DOHH2 (cell line): Measurements from ENCODE around the gene ZNF384.

Experiments used
- CTCF ChIP-seq: fragments of 200-600 bp; sonication (generic); IDR thresholded peaks from one replicate; pipeline ENCODE4 v1.5.1; 2014; ENCODE audit warnings: antibody characterized with exemption, mild to moderate bottlenecking, low read depth, low read length; ENCODE audit not compliant: poor library complexity, severe bottlenecking
- EZH2phosphoT487 ChIP-seq: fragments of 200-600 bp; sonication (generic); IDR thresholded peaks from 2 replicates; pipeline ENCODE4 v1.6.1; 2017; ENCODE audit warnings: borderline replicate concordance, mild to moderate bottlenecking, antibody characterized with exemption, low read length, moderate library complexity, mixed read lengths

GRCh38 chr12:6640497-6640896 is 48.7 kb downstream of the ZNF384 start:
- TF ChIP-seq CTCF (no peak), EZH2phosphoT487 (no peak)
